Neuronal stem cell (in vitro differentiated cells): ENCODE measurements around the gene TIE1.

ENCODE experiments used
- DNase-seq: peaks from one replicate; pipeline ENCODE4 v3.0.0-alpha.2; 2013; ENCODE audit warnings: low spot score
- H2AFZ ChIP-seq: one replicate; pipeline ENCODE4 v1.6.1; 2013; ENCODE audit warnings: mild to moderate bottlenecking, low read length, inconsistent platforms
- H2AK5ac ChIP-seq: 2 replicates; pipeline ENCODE4 v1.6.1; 2013; ENCODE audit warnings: low read depth, mild to moderate bottlenecking, inconsistent platforms, low read length, moderate library complexity, mixed read lengths
- H2BK120ac ChIP-seq: 2 replicates; pipeline ENCODE4 v1.6.1; 2013; ENCODE audit warnings: low read depth, mild to moderate bottlenecking, inconsistent platforms, low read length, moderate library complexity, mixed read lengths
- H2BK12ac ChIP-seq: one replicate; pipeline ENCODE4 v1.6.1; 2013; ENCODE audit warnings: low read length, inconsistent platforms
- H2BK15ac ChIP-seq: 2 replicates; pipeline ENCODE4 v1.6.1; 2013; ENCODE audit warnings: mild to moderate bottlenecking, low read length, inconsistent platforms, mixed read lengths
- H2BK5ac ChIP-seq: one replicate; pipeline ENCODE4 v1.6.1; 2013; ENCODE audit warnings: inconsistent platforms, mild to moderate bottlenecking, low read length, moderate library complexity
- H3K14ac ChIP-seq: one replicate; pipeline ENCODE4 v1.6.1; 2013; ENCODE audit warnings: low read length, inconsistent platforms
- H3K18ac ChIP-seq: 2 replicates; pipeline ENCODE4 v1.6.1; 2013; ENCODE audit warnings: low read length, inconsistent platforms
- H3K23ac ChIP-seq: 2 replicates; pipeline ENCODE4 v1.6.1; 2013; ENCODE audit warnings: low read depth, mild to moderate bottlenecking, mixed read lengths, low read length, inconsistent platforms; ENCODE audit not compliant: poor library complexity
- H3K27ac ChIP-seq: replicated peaks from 3 replicates; pipeline ENCODE4 v1.5.1; 2013; ENCODE audit warnings: low read length, inconsistent platforms
- H3K27me3 ChIP-seq, 3 experiments: 2 replicates each; pipeline ENCODE4 v1.6.1; 2013; ENCODE audit warnings: low read length in 3 of 3, mild to moderate bottlenecking in 2 of 3, inconsistent platforms in 1 of 3, low read depth in 1 of 3, mixed read lengths in 1 of 3, moderate library complexity in 1 of 3; ENCODE audit not compliant: control insufficient read depth in 3 of 3, insufficient read depth in 3 of 3
- H3K36me3 ChIP-seq, 2 donors: replicated peaks in 1 of 2; 2 replicates each; pipeline ENCODE4 v1.6.1; 2013; ENCODE audit warnings: low read length in 2 of 2; ENCODE audit not compliant: control insufficient read depth in 2 of 2, insufficient read depth in 2 of 2
- H3K4ac ChIP-seq: 2 replicates; pipeline ENCODE4 v1.6.1; 2013; ENCODE audit warnings: inconsistent platforms, mild to moderate bottlenecking, low read length, moderate library complexity
- H3K4me1 ChIP-seq, 2 donors: 1 replicate in 1 of 2; 2 replicates in 1 of 2; pipeline ENCODE4 v1.6.1; 2013; ENCODE audit warnings: low read length in 2 of 2, low read depth in 1 of 2; ENCODE audit not compliant: control insufficient read depth in 2 of 2, insufficient read depth in 1 of 2
- H3K4me2 ChIP-seq: one replicate; pipeline ENCODE4 v1.6.1; 2013; ENCODE audit warnings: mild to moderate bottlenecking, low read length, inconsistent platforms; ENCODE audit not compliant: insufficient read depth, poor library complexity, severe bottlenecking
- H3K4me3 ChIP-seq, 2 donors: 2 replicates each; pipeline ENCODE4 v1.5.1; 2013; ENCODE audit warnings: low read length in 2 of 2, mild to moderate bottlenecking in 2 of 2, inconsistent platforms in 1 of 2, moderate library complexity in 1 of 2
- H3K79me1 ChIP-seq: one replicate; pipeline ENCODE4 v1.6.1; 2013; ENCODE audit warnings: low read depth, mild to moderate bottlenecking, inconsistent platforms, low read length, moderate library complexity
- H3K9ac ChIP-seq: one replicate; pipeline ENCODE4 v1.6.1; 2013; ENCODE audit warnings: mild to moderate bottlenecking, low read depth, low read length, inconsistent platforms; ENCODE audit not compliant: poor library complexity
- H3K9me3 ChIP-seq, 2 donors: replicated peaks in 1 of 2; 2 replicates each; pipeline versions ENCODE3 to v1.6.1; 2013; ENCODE audit warnings: low read length in 2 of 2, mild to moderate bottlenecking in 2 of 2, inconsistent platforms in 1 of 2, low read depth in 1 of 2, mixed read lengths in 1 of 2, moderate library complexity in 1 of 2; ENCODE audit not compliant: control insufficient read depth in 2 of 2, insufficient read depth in 1 of 2
- H4K8ac ChIP-seq: one replicate; pipeline ENCODE4 v1.6.1; 2013; ENCODE audit warnings: low read depth, mild to moderate bottlenecking, inconsistent platforms, low read length, moderate library complexity
- H4K91ac ChIP-seq: one replicate; pipeline ENCODE4 v1.6.1; 2013; ENCODE audit warnings: low read length, low read depth, mild to moderate bottlenecking, inconsistent platforms; ENCODE audit not compliant: poor library complexity
- WGBS, 2 donors: extraction: QIAGEN DNeasy Blood & Tissue Kit; methylation state at CpG; one replicate each; pipeline ENCODE4 v1.1.7; 2013; ENCODE audit warnings: missing lambda C conversion rate in 2 of 2, mixed read lengths in 1 of 2; ENCODE audit not compliant: insufficient read length in 2 of 2, insufficient replicate concordance in 1 of 2; ENCODE audit errors: extremely low coverage in 2 of 2; 5-methylcytosine and 5-hydroxymethylcytosine counted together

TIE1 gene

GRCh38 chr1:43358746-43359693 lies 58.2 kb downstream of the TIE1 start, which contains the start of gene CDC20:
Gene CDC20 (plus strand): TSS chr1:43358981. CDS start chr1:43359216, 235 bp downstream.
- Histone ChIP-seq H2BK12ac (no peak within 1 kb of the TSS), H3K9me3 (no peaks in the 10 kb centered on the region), H3K4ac (no peak within 1 kb of the TSS), H3K18ac (peak within 1 kb of the TSS; percentile 92), H3K4me3 (peak within 1 kb of the TSS; percentile 85 to 90), H3K14ac (peak within 1 kb of the TSS; percentile 76), H2BK15ac (no peak within 1 kb of the TSS), H3K27ac (peak within 1 kb of the TSS; percentile 76), H2AK5ac (no peak within 1 kb of the TSS), H3K4me1 (peaks cover 18 to 25% of the 10 kb centered on the region in 2 donors), H3K27me3 (no peaks in the 10 kb centered on the region), H3K79me1 (peaks cover 7% of the 10 kb centered on the region), H3K4me2 (peak within 1 kb of the TSS; percentile 72), H2AFZ (peak within 1 kb of the TSS; percentile 92), H2BK120ac (no peak within 1 kb of the TSS), H3K23ac (peak within 1 kb of the TSS; percentile 89), H2BK5ac (peak within 1 kb of the TSS; percentile 93), H4K8ac (no peak within 1 kb of the TSS), H4K91ac (peak within 1 kb of the TSS; percentile 48), H3K9ac (peak within 1 kb of the TSS; percentile 97), H3K36me3 (peaks cover 33 to 47% of the 10 kb centered on the region in 2 donors)
- no CpG with 5 or more reads among the region's 59 CpGs for WGBS, 2 donors
- DNase-seq = peak; percentile 98

- H3K18ac ChIP-seq = no peak overlapping the region
- peaks cover 36 to 54% of the 10 kb centered on the region in 2 donors for H3K36me3 ChIP-seq
- no peaks in the 10 kb centered on the region for H3K27me3 ChIP-seq
- H3K4ac ChIP-seq = no peak overlapping the region
- H2AK5ac ChIP-seq = no peak overlapping the region
- no peak overlapping the region for H2BK15ac ChIP-seq
- H3K4me3 ChIP-seq = peak overlapping the region; percentile 85 to 90
- H2AFZ ChIP-seq = no peak overlapping the region
- H3K4me2 ChIP-seq = peak overlapping the region; percentile 55
- H2BK12ac ChIP-seq = no peak overlapping the region
- H3K9me3 ChIP-seq = no peaks in the 10 kb centered on the region
- H3K9ac ChIP-seq = peak overlapping the region; percentile 97
- no peak overlapping the region for H2BK5ac ChIP-seq
- DNase-seq = no peak
- no CpG with 5 or more reads among the region's 11 CpGs for WGBS, 2 donors
- peaks cover 18 to 28% of the 10 kb centered on the region in 2 donors for H3K4me1 ChIP-seq
- no peak overlapping the region for H2BK120ac ChIP-seq
- H3K14ac ChIP-seq = no peak overlapping the region
- H3K27ac ChIP-seq = no peak overlapping the region
- no peak overlapping the region for H4K91ac ChIP-seq
- no peak overlapping the region for H3K23ac ChIP-seq
- H4K8ac ChIP-seq = no peak overlapping the region
- peaks cover 7% of the 10 kb centered on the region for H3K79me1 ChIP-seq
Measured at GRCh38 chr1:43359696-43360095, 58.9 kb downstream of the TIE1 start.

- Histone ChIP-seq H3K9me3 (no peaks in the 10 kb centered on the region), H3K36me3 (peaks cover 43 to 63% of the 10 kb centered on the region in 2 donors), H3K9ac (peak overlapping the region; percentile 37), H3K4me2 (no peak overlapping the region), H3K14ac (no peak overlapping the region), H2BK120ac (no peak overlapping the region), H2BK15ac (no peak overlapping the region), H2BK12ac (no peak overlapping the region), H3K27me3 (no peaks in the 10 kb centered on the region), H4K8ac (no peak overlapping the region), H3K79me1 (peaks cover 7% of the 10 kb centered on the region), H3K4me3 (peak overlapping the region; percentile 17 to 85), H3K18ac (no peak overlapping the region), H3K23ac (no peak overlapping the region), H2AFZ (no peak overlapping the region), H4K91ac (no peak overlapping the region), H2AK5ac (no peak overlapping the region), H3K27ac (no peak overlapping the region), H3K4me1 (peaks cover 18 to 30% of the 10 kb centered on the region in 2 donors), H3K4ac (no peak overlapping the region), H2BK5ac (no peak overlapping the region)
- no peak for DNase-seq
- WGBS, 2 donors = no CpG with 5 or more reads among the region's 4 CpGs
Measured at GRCh38 chr1:43360616-43361015, 59.8 kb downstream of the TIE1 start.

- Histone ChIP-seq H2BK15ac (no peak overlapping the region), H2BK12ac (no peak overlapping the region), H3K27ac (no peak overlapping the region), H4K8ac (no peak overlapping the region), H3K4me3 (no peak overlapping the region), H4K91ac (no peak overlapping the region), H3K9ac (peak overlapping the region; percentile 24), H2BK120ac (no peak overlapping the region), H3K14ac (no peak overlapping the region), H3K79me1 (peaks cover 11% of the 10 kb centered on the region), H3K4me1 (peaks cover 24 to 41% of the 10 kb centered on the region in 2 donors), H3K4ac (peak overlapping the region; percentile 18), H3K27me3 (no peaks in the 10 kb centered on the region), H3K36me3 (peaks cover 43 to 63% of the 10 kb centered on the region in 2 donors), H3K23ac (no peak overlapping the region), H3K4me2 (no peak overlapping the region), H2AFZ (no peak overlapping the region), H2AK5ac (no peak overlapping the region), H2BK5ac (no peak overlapping the region), H3K18ac (no peak overlapping the region), H3K9me3 (no peaks in the 10 kb centered on the region)
- no peak for DNase-seq
- no CpG with 5 or more reads among the region's 9 CpGs for WGBS, 2 donors
Measured at GRCh38 chr1:43363283-43363934, 62.6 kb downstream of the TIE1 start.
